NB4 (cell line): ENCODE results near the gene ZBTB7C.

Experiments
- DNase-seq: peaks from one replicate; pipeline ENCODE4 v3.0.0; 2010; ENCODE audit warnings: low read depth
- H3K4me3 ChIP-seq: one replicate; pipeline ENCODE4 v1.5.1; 2011; ENCODE audit warnings: mild to moderate bottlenecking, low read depth, low read length, moderate library complexity
- MAX ChIP-seq: IDR thresholded peaks from 2 replicates; pipeline ENCODE4 v1.6.1; 2011; ENCODE audit warnings: low read depth, low read length
- MYC ChIP-seq: IDR thresholded peaks from 2 replicates; pipeline ENCODE4 v1.6.1; 2011; ENCODE audit warnings: low read depth, low read length
- POLR2A ChIP-seq: IDR thresholded peaks from 2 replicates; pipeline ENCODE4 v1.6.1; 2011; ENCODE audit warnings: mild to moderate bottlenecking; ENCODE audit not compliant: insufficient read length; ENCODE audit errors: extremely low read depth
- TF ChIP-seq, protein P1 (sequence below): IDR thresholded peaks from one replicate; pipeline ENCODE4 v1.5.1; 2012; ENCODE audit warnings: low read depth, low read length

ZBTB7C gene

DNA sequence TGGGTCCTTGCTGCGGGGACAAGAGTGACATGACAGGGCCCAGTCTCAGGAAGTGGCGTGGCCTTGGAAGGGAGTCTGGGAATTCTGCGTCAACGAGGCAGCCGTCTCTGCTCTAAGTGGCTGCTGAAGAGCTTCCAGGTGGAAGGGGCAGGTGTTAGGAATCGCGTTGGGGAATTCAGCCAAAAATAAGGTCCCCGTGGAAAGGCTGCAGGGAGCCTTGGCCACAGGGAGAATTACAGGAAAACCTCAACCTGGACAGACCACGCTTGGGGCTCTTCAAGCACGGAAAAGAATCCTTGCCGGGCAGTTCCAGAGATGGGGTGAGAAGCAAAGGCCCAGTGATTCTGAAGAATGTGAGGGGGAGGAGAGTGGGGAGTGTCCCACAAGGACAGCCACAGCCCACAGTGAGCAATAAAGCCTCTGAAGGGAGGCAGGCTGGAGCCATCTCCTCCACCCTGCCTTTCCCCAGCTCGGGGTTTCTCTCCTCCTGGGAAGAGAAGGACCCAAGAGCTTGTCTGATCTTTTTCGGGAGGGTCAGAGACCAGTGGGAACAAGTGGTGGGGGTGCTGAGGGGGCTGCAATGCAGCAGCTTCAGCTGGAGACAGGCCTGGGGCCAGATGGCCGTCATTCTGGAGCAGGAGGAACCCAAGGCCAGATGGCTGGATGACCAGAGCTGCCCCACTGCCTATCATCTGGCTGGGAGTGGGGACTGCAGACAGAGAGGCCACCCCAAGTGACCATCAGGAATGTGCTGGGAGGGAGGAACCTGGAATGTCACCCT lies 372.4 kb downstream of the ZBTB7C start:
- H3K4me3 ChIP-seq = no peak overlapping the region
- DNase-seq = no peak

DNA sequence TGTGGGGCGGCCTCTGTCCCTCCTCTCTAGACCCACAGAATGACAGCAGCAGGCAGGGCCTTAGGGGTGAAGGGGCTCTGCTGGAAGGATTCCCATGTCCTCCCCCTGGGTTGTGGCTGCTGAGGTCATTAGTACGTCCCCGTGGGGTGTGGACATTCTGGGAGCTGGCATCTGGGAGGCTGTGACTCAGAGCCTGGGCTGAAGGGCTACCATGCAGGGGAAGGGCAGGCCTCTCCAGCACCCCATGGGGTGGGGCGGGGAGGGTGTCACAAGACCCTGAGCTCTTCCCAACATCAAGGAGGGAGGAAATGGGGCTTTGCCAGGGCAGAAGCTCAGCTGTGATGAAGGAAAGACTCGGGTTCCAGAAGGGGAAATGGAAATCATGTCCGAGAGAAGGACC lies 373.0 kb downstream of the ZBTB7C start:
- no peak for DNase-seq
- H3K4me3 ChIP-seq = no peak overlapping the region
- TF ChIP-seq, protein P1, sequence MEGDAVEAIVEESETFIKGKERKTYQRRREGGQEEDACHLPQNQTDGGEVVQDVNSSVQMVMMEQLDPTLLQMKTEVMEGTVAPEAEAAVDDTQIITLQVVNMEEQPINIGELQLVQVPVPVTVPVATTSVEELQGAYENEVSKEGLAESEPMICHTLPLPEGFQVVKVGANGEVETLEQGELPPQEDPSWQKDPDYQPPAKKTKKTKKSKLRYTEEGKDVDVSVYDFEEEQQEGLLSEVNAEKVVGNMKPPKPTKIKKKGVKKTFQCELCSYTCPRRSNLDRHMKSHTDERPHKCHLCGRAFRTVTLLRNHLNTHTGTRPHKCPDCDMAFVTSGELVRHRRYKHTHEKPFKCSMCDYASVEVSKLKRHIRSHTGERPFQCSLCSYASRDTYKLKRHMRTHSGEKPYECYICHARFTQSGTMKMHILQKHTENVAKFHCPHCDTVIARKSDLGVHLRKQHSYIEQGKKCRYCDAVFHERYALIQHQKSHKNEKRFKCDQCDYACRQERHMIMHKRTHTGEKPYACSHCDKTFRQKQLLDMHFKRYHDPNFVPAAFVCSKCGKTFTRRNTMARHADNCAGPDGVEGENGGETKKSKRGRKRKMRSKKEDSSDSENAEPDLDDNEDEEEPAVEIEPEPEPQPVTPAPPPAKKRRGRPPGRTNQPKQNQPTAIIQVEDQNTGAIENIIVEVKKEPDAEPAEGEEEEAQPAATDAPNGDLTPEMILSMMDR = no peak
- TF ChIP-seq MYC = no peak
- TF ChIP-seq POLR2A = no peak
- no peak for TF ChIP-seq MAX

More for the DNA sequence above, 372.4 kb downstream of the ZBTB7C start:
- TF ChIP-seq POLR2A (no peak), MYC (no peak), MAX (no peak)
- TF ChIP-seq, protein P1 = no peak

- H3K4me3 ChIP-seq = no peak overlapping the region
- no peak for TF ChIP-seq MYC
- TF ChIP-seq, protein P1 = no peak
- no peak for TF ChIP-seq POLR2A
- TF ChIP-seq MAX = no peak
- DNase-seq = no peak
Observed at GRCh38 chr18:48035556-48035860, 373.7 kb downstream of the ZBTB7C start.

GRCh38 chr18:48034651-48035555 lies 374.3 kb downstream of the ZBTB7C start:
- no peak overlapping the region for H3K4me3 ChIP-seq
- TF ChIP-seq POLR2A = no peak
- no peak for DNase-seq

- no peak for TF ChIP-seq POLR2A
- TF ChIP-seq, protein P1 = no peak
- TF ChIP-seq MYC = no peak
- TF ChIP-seq MAX = no peak
- H3K4me3 ChIP-seq = no peak overlapping the region
- no peak for DNase-seq
Observed at GRCh38 chr18:48033790-48034650, 375.2 kb downstream of the ZBTB7C start.
